Panc1 (cell line): ENCODE measurements around the gene DST. TPM values are rescaled to one million over a fixed set of nuclear protein-coding genes. Genes with fewer than 3 reads are reported as not detected.

Experiments
- ATAC-seq: fragments of 200-7000 bp; cut with Tn5 transposase; 2 replicates; pipeline ENCODE4 v1.9.1; 2020; ENCODE audit warnings: mild to moderate bottlenecking, moderate library complexity
- BruUV-seq: library from RNA; stranded (reverse); fragments of 400-500 nt; replicated peaks from 2 replicates; lab custom pipeline; 2021; lab: Mats Ljungman, UMichigan
- CTCF ChIA-PET: fragments of 300-600 bp; sonication (Branson Sonifier 250); formaldehyde crosslinking; loops from one replicate; lab custom pipeline; 2022; ENCODE audit warnings: antibody characterized with exemption; lab: Charles Lee
- POLR2A ChIA-PET: fragments of 300-600 bp; sonication (Branson Sonifier 250); formaldehyde crosslinking; loops from one replicate; lab custom pipeline; 2022; ENCODE audit warnings: antibody characterized with exemption; lab: Charles Lee
- DNase-seq: peaks from one replicate; pipeline ENCODE4 v3.0.0-alpha.2; 2010; ENCODE audit warnings: low read depth, low spot score
- H3K27ac ChIP-seq: 2 replicates; pipeline ENCODE4 v1.5.1; 2011; ENCODE audit warnings: mild to moderate bottlenecking, low read length, inconsistent platforms
- H3K27me3 ChIP-seq: fragments of 200-500 bp; sonication (Bioruptor generic); 2 replicates; pipeline ENCODE4 v1.6.0; 2014; ENCODE audit warnings: low read length, inconsistent platforms; ENCODE audit not compliant: control insufficient read depth, insufficient read depth
- H3K36me3 ChIP-seq: fragments of 200-500 bp; sonication (Bioruptor generic); 2 replicates; pipeline ENCODE4 v1.5.1; 2014; ENCODE audit warnings: inconsistent platforms, mild to moderate bottlenecking, low read length, moderate library complexity; ENCODE audit not compliant: control insufficient read depth, insufficient read depth
- H3K4me1 ChIP-seq: 2 replicates; pipeline ENCODE4 v1.5.1; 2011; ENCODE audit warnings: inconsistent platforms, mild to moderate bottlenecking, low read length, moderate library complexity; ENCODE audit not compliant: control insufficient read depth, insufficient read depth
- H3K4me3 ChIP-seq, 2 experiments: 2 replicates each; pipeline ENCODE4 v1.5.1; 2011 to 2012; ENCODE audit warnings: low read depth in 2 of 2, low read length in 2 of 2, mild to moderate bottlenecking in 2 of 2, inconsistent platforms in 1 of 2, moderate library complexity in 1 of 2
- H3K9me3 ChIP-seq: fragments of 200-500 bp; sonication (Bioruptor generic); 2 replicates; pipeline ENCODE4 v1.5.1; 2014; ENCODE audit warnings: low read depth, mild to moderate bottlenecking, inconsistent platforms, low read length, moderate library complexity; ENCODE audit not compliant: control insufficient read depth, insufficient read depth
- CTCF ChIP-seq: fragments of 450-650 bp; IDR thresholded peaks from 2 replicates; pipeline ENCODE4 v1.5.1; 2017; ENCODE audit warnings: mild to moderate bottlenecking
- POLR2AphosphoS5 ChIP-seq: IDR thresholded peaks from 2 replicates; pipeline ENCODE4 v1.6.1; 2012; ENCODE audit warnings: mild to moderate bottlenecking, low read depth, low read length, moderate library complexity
- SIN3A ChIP-seq: IDR thresholded peaks from 2 replicates; pipeline ENCODE4 v1.6.1; 2012; ENCODE audit warnings: low read depth, mild to moderate bottlenecking, low read length, moderate library complexity, borderline replicate concordance; ENCODE audit not compliant: insufficient read depth
- TCF7L2 ChIP-seq: IDR thresholded peaks from 2 replicates; pipeline ENCODE4 v1.6.1; 2011; ENCODE audit warnings: mild to moderate bottlenecking, low read depth, low read length, inconsistent platforms
- in situ Hi-C: cut with HindIII; loops from 2 replicates; pipeline ENCODE4 v1.10.0; 2016; ENCODE audit warnings: low sequenced_read_pairs, low pct_unique_long_range_greater_than_20kb
- intact Hi-C: fragments of 100-400 bp; cut with micrococcal nuclease; formaldehyde crosslinking; loops from one replicate; pipeline ENCODE4 v1.10.0; 2022; ENCODE audit not compliant: unreplicated experiment
- total RNA-seq: library from RNA; stranded (reverse); gene quantifications from one replicate; pipeline ENCODE4 v1.2.1, GENCODE V29; 2021; ENCODE audit not compliant: unreplicated experiment
- TF ChIP-seq, protein P1 (sequence below), 2 experiments: IDR thresholded peaks; 2 replicates each; pipeline ENCODE4 v1.6.1; 2011 to 2012; ENCODE audit warnings: low read depth in 2 of 2, control low read depth in 1 of 2, low read length in 1 of 2, mild to moderate bottlenecking in 1 of 2, moderate library complexity in 1 of 2; ENCODE audit not compliant: insufficient read depth in 1 of 2

The DST gene
- total RNA-seq, 1 experiment from 2014 or later: 230 TPM

GRCh38 chr6:56541030-56541600 is 101.6 kb downstream of the DST start:
- Histone ChIP-seq H3K27me3 (no peaks in the 10 kb centered on the region), H3K9me3 (no peaks in the 10 kb centered on the region), H3K4me3 (peak overlapping the region; percentile 57 to 78), H3K27ac (peak overlapping the region; percentile 96), H3K4me1 (peaks cover 37% of the 10 kb centered on the region), H3K36me3 (peaks cover 5% of the 10 kb centered on the region; the same call in 1 of the 2 replicates)
- in situ Hi-C loops (no loop called here), intact Hi-C loops (no loop called here)
- no TSS peak for BruUV-seq
- no peak for DNase-seq
- ChIA-PET POLR2A (no interaction called here), CTCF (interaction anchor here (1.2 kb wide), 1 partner anchor 171 kb away, joined by 3 read pairs; no protein-coding TSS in a partner anchor)
- TF ChIP-seq TCF7L2 (no peak), POLR2AphosphoS5 (no peak), CTCF (no peak), SIN3A (no peak)
- TF ChIP-seq, protein P1, sequence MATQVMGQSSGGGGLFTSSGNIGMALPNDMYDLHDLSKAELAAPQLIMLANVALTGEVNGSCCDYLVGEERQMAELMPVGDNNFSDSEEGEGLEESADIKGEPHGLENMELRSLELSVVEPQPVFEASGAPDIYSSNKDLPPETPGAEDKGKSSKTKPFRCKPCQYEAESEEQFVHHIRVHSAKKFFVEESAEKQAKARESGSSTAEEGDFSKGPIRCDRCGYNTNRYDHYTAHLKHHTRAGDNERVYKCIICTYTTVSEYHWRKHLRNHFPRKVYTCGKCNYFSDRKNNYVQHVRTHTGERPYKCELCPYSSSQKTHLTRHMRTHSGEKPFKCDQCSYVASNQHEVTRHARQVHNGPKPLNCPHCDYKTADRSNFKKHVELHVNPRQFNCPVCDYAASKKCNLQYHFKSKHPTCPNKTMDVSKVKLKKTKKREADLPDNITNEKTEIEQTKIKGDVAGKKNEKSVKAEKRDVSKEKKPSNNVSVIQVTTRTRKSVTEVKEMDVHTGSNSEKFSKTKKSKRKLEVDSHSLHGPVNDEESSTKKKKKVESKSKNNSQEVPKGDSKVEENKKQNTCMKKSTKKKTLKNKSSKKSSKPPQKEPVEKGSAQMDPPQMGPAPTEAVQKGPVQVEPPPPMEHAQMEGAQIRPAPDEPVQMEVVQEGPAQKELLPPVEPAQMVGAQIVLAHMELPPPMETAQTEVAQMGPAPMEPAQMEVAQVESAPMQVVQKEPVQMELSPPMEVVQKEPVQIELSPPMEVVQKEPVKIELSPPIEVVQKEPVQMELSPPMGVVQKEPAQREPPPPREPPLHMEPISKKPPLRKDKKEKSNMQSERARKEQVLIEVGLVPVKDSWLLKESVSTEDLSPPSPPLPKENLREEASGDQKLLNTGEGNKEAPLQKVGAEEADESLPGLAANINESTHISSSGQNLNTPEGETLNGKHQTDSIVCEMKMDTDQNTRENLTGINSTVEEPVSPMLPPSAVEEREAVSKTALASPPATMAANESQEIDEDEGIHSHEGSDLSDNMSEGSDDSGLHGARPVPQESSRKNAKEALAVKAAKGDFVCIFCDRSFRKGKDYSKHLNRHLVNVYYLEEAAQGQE (IDR thresholded peaks at IDR 0.05; ENCODE audit: insufficient read depth in 1 of 2, low read depth in 2 of 2, low read length in 1 of 2): no peak
- no peak for ATAC-seq

DNA sequence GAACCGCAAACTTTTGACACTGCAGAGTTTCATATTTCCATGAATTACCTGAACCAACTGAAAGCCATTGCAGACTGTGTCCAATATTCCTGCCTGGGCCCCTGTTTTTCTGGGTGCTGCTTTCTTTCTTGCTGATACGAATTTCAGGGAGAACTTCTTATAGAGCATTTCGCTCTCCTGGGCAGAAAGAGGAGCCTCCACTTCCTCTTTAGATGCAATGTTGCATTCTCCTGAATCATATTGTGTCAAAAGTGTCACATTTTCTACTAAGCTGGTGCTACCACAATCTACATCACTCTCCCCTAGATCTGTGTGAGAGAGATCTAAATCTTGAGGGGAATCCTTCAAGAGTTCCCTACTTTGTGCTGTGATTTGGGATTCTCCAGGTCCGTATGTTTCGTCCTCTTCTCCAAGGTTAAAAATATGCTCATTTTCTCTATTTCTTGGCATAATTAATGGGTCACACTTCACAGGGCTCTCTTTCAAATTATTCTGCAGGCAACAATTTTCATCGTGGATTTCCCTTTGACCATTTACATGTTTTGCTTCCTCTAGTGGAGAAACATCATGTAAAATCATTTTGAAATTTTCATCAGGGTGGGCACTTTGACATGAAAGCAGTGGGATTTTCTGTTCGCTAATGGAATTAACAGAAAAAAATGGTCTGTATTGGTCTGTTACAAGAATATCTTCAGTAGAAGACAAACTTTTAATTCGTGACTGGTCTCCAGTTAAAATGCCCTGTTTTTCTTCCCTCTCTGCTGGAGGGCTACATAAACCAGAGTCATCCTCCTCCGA is 102.3 kb downstream of the DST start:
- peak overlapping the region; percentile 96 for H3K27ac ChIP-seq
- in situ Hi-C loops: no loop called here
- peaks cover 37% of the 10 kb centered on the region for H3K4me1 ChIP-seq
- intact Hi-C loops: no loop called here
- H3K9me3 ChIP-seq: no peaks in the 10 kb centered on the region
- no peak for DNase-seq
- H3K27me3 ChIP-seq: no peaks in the 10 kb centered on the region
- no peak for TF ChIP-seq CTCF
- TF ChIP-seq, protein P1 (IDR thresholded peaks at IDR 0.05; ENCODE audit: insufficient read depth in 1 of 2, low read depth in 2 of 2, low read length in 1 of 2): no peak
- no peak for TF ChIP-seq POLR2AphosphoS5
- TF ChIP-seq SIN3A: no peak
- H3K4me3 ChIP-seq: peak overlapping the region; percentile 57 to 78
- ChIA-PET CTCF (interaction anchor here (1.2 kb wide), 1 partner anchor 170 kb away, joined by 3 read pairs; no protein-coding TSS in a partner anchor), POLR2A (no interaction called here)
- no peak for ATAC-seq
- no TSS peak for BruUV-seq
- H3K36me3 ChIP-seq: peaks cover 11% of the 10 kb centered on the region; the same call in 1 of the 2 replicates
